MM.1S (cell line): ENCODE data around the gene FAHD2B.
"Not testable (repeated sequence)": the region's sequence is repeated elsewhere in the genome, so short reads cannot be mapped to it uniquely, and the experiment has no call there.

Source experiments
- CTCF ChIP-seq: fragments of 300-600 bp; sonication (generic); IDR thresholded peaks from 2 replicates; pipeline ENCODE4 v1.5.1; 2016; ENCODE audit warnings: antibody characterized with exemption, low read length, mixed read lengths
- EZH2 ChIP-seq: fragments of 300-600 bp; sonication (generic); optimal IDR thresholded peaks from 2 replicates; pipeline ENCODE3; 2017; ENCODE audit warnings: low read depth, mild to moderate bottlenecking, antibody characterized with exemption, low read length, mixed read lengths

DNA sequence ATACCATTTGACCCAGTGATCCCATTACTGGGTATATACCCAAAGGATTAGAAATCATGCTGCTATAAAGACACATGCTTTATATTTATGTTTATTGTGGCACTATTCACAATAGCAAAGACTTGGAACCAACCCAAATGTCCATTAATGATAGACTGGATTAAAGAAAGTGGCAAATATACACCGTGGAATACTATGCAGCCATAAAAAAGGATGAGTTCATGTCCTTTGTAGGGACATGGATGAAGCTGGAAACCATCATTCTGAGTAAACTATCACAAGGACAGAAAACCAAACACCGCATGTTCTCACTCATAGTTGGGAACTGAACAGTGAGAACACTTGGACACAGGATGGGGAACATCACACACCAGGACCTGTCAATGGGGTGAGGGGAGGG is 12.2 kb upstream of the FAHD2B start:
- not testable (repeated sequence) for TF ChIP-seq CTCF, EZH2
